Muscle layer of duodenum (tissue), 2 donors: ENCODE results near the gene DENND1A.

ENCODE experiments used
- H3K27ac ChIP-seq: one replicate; pipeline ENCODE4 v1.7.0; 2013; ENCODE audit warnings: mild to moderate bottlenecking, low read length
- H3K27me3 ChIP-seq: one replicate; pipeline ENCODE4 v1.7.0; 2013; ENCODE audit warnings: low read depth, mild to moderate bottlenecking, control low read depth, low read length
- H3K36me3 ChIP-seq, 2 donors: one replicate each; pipeline ENCODE4 v1.7.0; 2013; ENCODE audit warnings: low read length in 2 of 2, control low read depth in 1 of 2, mild to moderate bottlenecking in 1 of 2; ENCODE audit not compliant: insufficient read depth in 2 of 2, control insufficient read depth in 1 of 2
- H3K4me1 ChIP-seq, 2 donors: one replicate each; pipeline ENCODE4 v1.7.0; 2013; ENCODE audit warnings: low read length in 2 of 2, mild to moderate bottlenecking in 2 of 2, control low read depth in 1 of 2, moderate library complexity in 1 of 2; ENCODE audit not compliant: insufficient read depth in 2 of 2, control insufficient read depth in 1 of 2
- H3K4me3 ChIP-seq, 2 donors: one replicate each; pipeline ENCODE4 v1.7.0; 2013; ENCODE audit warnings: low read length in 2 of 2, low read depth in 1 of 2, mild to moderate bottlenecking in 1 of 2
- H3K9me3 ChIP-seq, 2 donors: one replicate each; pipeline ENCODE4 v1.7.0; 2013; ENCODE audit warnings: low read length in 2 of 2, control low read depth in 1 of 2, mild to moderate bottlenecking in 1 of 2; ENCODE audit not compliant: control insufficient read depth in 1 of 2
- donor health status: healthy.

Gene DENND1A

DNA sequence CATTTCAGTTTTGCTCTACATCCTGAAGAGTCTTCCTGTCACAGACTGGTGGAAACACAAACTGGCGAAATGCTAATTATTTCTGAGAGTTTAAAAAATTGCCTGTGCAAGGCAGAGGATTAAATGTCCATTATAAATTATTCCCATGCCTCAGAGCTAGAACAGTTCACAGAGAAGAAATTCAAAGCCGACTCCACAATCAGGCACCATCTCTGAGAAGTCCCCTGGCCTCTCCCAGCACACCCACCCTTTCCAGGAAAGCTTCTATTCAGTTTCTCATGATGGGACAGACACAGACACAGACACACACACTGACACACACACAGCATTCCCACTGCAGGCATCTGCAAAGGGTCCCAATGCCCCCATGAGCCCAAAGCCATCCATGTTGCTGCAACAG is 253.1 kb downstream of the DENND1A start:
- H3K9me3 ChIP-seq, result peaks cover 0 to 6% of the 10 kb centered on the region in 2 donors
- no peak overlapping the region for H3K27ac ChIP-seq
- H3K27me3 ChIP-seq, result no peaks in the 10 kb centered on the region
- H3K4me1 ChIP-seq, result peaks cover 10 to 14% of the 10 kb centered on the region in 2 donors
- H3K4me3 ChIP-seq, result no peak overlapping the region
- peaks cover 0 to 3% of the 10 kb centered on the region in 2 donors for H3K36me3 ChIP-seq

DNA sequence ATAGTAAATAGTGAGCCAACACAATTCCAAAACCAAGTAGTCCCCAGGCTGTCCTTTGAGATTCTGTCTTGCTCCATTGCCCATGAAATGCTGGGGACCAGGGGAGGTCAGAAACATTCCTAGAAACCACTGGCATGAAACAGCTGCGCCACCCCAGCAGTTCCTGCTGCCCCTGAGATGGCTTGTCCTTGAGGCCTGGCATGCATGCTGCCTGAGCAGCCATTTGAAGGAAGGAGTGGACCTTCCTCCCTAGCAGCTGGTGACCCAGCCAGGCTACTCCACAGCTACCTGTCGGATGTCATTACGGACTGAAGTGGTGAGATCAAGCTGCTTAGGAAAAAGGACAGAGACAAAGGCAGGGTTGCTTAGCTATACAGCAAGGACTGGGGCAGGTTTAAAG is 260.6 kb downstream of the DENND1A start:
- Histone ChIP-seq H3K4me1 (no peaks in the 10 kb centered on the region), H3K36me3 (peaks cover 7 to 42% of the 10 kb centered on the region in 2 donors), H3K27ac (no peak overlapping the region), H3K4me3 (no peak overlapping the region), H3K27me3 (no peaks in the 10 kb centered on the region), H3K9me3 (peaks cover 5 to 14% of the 10 kb centered on the region in 2 donors)

DNA sequence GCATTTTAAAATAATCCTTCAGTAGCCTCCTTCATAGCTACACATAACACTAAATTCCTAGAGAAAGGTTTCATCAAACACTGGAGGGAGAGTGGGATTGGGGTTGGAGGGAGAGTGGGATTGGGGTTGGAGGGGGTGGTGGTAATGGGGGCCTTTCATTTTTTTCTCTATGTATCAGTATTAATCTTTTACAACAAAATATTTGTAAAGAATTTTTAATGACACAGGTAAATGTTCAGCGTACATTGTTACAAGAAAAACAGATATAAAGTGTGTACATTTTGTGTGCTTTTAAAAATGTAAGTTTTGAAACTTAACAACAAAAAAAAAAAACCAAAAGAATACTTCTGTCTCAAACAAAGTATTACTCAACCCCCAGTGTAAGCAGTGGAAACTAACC is 266.4 kb downstream of the DENND1A start:
- Histone ChIP-seq H3K4me3 (no peak overlapping the region), H3K36me3 (peaks cover 0 to 50% of the 10 kb centered on the region in 2 donors), H3K4me1 (no peaks in the 10 kb centered on the region), H3K27ac (no peak overlapping the region), H3K27me3 (no peaks in the 10 kb centered on the region), H3K9me3 (peaks cover 8 to 19% of the 10 kb centered on the region in 2 donors)

DNA sequence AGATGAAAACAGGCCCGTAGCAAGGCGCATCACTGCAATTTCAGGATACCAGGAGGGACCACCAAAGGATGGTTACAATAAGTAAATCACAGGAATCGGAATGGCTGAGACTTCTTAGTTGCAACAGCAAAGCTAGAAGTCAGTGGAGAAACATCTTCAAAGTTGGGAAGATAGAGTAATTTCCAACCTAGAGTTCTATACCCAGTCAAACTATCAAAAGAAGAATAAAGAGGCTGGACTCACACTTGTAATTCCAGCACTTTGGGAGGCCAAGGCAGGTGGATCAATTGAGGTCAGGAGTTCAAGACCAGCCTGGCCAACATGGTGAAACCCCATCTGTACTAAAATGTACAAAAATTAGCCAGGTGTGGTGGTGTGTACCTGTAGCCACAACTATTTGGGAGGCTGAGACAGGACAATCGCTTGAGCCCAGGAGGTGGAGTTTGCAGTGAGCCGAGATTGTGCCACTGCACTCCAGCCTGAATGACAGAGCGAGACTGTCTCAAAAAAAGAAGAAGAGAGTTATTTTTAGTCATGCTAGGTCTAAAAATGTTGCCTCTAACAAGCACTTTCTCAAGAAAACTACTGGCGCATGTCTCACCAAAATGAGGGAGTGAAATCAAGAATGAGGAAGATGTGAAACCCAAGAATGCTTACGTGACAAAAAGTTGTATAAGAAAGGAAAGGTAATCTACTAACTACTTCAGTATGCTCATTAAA is 267.7 kb downstream of the DENND1A start:
- H3K9me3 ChIP-seq, result peaks cover 8 to 19% of the 10 kb centered on the region in 2 donors
- no peak overlapping the region for H3K27ac ChIP-seq
- no peaks in the 10 kb centered on the region for H3K27me3 ChIP-seq
- no peak overlapping the region for H3K4me3 ChIP-seq
- no peaks in the 10 kb centered on the region for H3K4me1 ChIP-seq
- peaks cover 0 to 44% of the 10 kb centered on the region in 2 donors for H3K36me3 ChIP-seq

DNA sequence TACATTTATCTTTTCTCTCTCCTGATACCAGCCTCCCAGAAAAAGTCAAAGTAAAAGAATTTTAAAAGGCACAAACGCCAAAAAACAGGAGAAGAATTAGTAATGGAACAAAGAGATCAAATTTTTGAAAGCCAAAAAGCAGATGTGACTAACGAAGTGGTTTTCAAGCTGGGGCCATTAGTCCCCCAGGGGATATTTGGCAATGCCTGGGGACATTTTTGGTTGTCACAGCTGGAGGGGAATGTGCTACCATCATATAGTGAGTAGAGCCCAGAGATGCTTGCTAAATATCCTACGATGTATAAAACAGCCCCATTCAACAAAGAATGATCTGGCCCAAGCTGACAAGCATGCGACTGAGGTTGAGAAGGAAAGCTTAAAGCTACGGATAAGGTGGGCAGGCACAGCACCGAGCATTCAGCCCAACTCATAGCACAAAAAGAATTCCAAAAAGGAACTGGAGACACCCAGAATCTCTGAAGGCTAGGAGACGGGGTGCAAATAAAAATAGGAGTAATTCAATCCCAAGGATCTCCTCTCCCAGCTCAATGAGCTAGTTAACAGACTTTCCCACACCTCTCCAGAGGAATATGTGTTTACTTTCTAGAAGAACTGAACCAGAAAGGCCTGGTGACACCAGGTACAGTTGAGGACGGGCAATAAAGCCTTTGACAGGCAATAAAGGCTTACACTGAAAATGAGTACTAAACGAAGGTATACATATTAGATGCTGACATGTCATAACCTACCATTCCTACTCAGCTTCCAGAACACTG is 269.0 kb downstream of the DENND1A start:
- H3K36me3 ChIP-seq, result peaks cover 0 to 31% of the 10 kb centered on the region in 2 donors
- H3K9me3 ChIP-seq, result peaks cover 8 to 19% of the 10 kb centered on the region in 2 donors
- H3K4me1 ChIP-seq, result no peaks in the 10 kb centered on the region
- H3K27ac ChIP-seq, result no peak overlapping the region
- no peaks in the 10 kb centered on the region for H3K27me3 ChIP-seq
- no peak overlapping the region for H3K4me3 ChIP-seq

DNA sequence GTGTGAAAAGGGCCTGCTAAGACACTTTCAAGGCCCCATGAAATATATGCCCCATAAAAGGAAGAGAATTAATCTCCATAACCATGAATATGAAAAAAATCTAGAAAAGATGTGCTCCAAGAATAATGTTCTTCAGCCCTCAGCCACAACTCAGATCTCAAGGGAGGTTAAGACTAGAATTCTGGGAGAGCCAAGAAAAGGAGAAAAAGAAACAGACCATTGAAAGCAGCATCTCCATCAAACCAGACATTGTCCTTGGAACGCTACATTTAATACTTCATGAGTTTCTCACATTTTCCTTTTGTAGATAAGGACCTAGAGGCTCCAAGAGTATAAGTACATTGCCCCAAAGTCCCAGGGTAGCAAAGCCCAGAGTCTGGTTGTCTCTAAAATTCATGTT is 270.6 kb downstream of the DENND1A start:
- Histone ChIP-seq H3K27me3 (no peaks in the 10 kb centered on the region), H3K4me1 (no peaks in the 10 kb centered on the region), H3K4me3 (no peak overlapping the region), H3K27ac (no peak overlapping the region), H3K36me3 (peaks cover 0 to 20% of the 10 kb centered on the region in 2 donors), H3K9me3 (peaks cover 3 to 10% of the 10 kb centered on the region in 2 donors)

DNA sequence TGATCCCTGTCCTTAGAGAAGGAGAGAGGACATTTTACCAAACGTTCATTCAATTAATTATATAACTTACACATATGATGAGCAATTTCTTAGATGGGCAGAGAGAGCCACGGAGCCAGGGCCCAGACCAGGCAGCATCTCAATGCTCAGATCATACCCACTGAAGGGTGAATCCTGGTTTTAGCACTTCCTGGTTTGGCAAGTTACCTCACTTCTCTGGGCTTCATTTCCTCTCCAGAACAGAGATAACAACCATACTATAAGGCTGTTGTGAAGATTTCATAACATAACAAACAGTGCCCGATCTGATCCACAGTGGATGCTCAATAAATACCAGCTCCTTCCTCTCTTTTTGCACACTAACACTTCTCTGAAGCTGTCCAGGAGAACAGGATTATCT is 271.1 kb downstream of the DENND1A start:
- Histone ChIP-seq H3K36me3 (peaks cover 0 to 18% of the 10 kb centered on the region in 2 donors), H3K9me3 (peaks cover 3 to 8% of the 10 kb centered on the region in 2 donors), H3K27ac (no peak overlapping the region), H3K4me1 (no peaks in the 10 kb centered on the region), H3K4me3 (no peak overlapping the region), H3K27me3 (no peaks in the 10 kb centered on the region)

DNA sequence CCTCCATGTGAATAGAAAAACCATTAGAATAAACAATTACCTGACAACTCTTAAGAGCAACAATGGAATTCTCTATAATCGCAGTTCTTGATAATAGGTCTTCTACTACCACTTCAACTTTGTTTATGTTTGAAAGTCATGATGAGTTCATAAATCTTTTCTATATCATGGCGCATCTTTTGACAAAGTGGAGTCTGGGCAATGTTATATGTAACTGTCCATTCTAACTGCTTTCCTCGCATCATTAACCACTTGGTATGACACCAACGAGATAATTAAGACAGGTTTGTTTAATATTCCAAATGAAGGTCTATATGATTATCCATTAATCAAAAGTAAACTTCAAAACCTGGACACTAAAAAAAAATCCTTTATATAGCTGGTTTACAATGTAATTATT is 272.0 kb downstream of the DENND1A start:
- H3K27me3 ChIP-seq, result no peaks in the 10 kb centered on the region
- no peak overlapping the region for H3K4me3 ChIP-seq
- peaks cover 0 to 14% of the 10 kb centered on the region in 2 donors for H3K36me3 ChIP-seq
- peaks cover 3 to 8% of the 10 kb centered on the region in 2 donors for H3K9me3 ChIP-seq
- no peak overlapping the region for H3K27ac ChIP-seq
- H3K4me1 ChIP-seq, result no peaks in the 10 kb centered on the region

DNA sequence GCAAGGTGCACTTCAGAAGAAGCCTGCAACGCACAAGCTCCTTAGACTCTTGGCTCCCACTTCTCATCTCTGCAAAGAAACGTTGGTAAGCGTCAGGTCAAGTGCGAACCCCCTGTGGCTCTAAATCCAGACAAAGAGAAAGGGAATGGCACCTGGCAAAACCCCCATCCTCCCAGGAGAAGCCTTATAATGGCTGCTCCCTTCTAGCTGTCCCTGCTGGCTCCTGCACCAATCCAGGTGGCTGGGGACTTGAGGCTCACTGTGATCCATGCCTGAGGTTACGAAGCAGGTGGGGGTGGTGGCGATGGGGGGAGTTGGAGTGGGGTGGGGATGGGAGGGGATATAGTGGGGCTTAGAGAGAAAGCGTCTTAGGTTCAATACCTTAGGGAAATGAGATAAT is 272.8 kb downstream of the DENND1A start:
- Histone ChIP-seq H3K27me3 (no peaks in the 10 kb centered on the region), H3K4me3 (no peak overlapping the region), H3K27ac (no peak overlapping the region), H3K36me3 (peaks cover 0 to 7% of the 10 kb centered on the region in 2 donors), H3K9me3 (peaks cover 3% of the 10 kb centered on the region in 2 donors), H3K4me1 (no peaks in the 10 kb centered on the region)

DNA sequence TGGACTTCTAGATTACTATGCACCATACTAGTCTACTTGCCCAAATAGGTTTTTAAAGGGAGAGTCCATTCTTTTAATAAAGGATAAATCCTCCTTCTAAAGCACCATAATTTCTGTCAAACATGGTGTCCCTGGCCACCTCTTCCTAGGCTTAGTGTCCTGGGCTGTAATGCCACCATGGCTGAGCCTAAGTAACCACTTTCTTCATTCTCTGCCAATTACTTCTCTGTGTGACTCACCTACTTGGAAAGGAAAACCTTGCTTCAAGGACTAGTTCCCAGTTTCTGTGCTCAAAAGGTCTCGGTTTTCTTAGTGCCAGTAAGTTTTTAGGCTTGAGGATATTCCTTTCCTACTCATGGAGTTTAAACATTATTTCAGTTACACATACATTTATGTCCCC is 273.4 kb downstream of the DENND1A start:
- H3K36me3 ChIP-seq, result peaks cover 0 to 2% of the 10 kb centered on the region in 2 donors
- H3K9me3 ChIP-seq, result no peaks in the 10 kb centered on the region
- H3K4me1 ChIP-seq, result no peaks in the 10 kb centered on the region
- H3K27ac ChIP-seq, result no peak overlapping the region
- H3K27me3 ChIP-seq, result no peaks in the 10 kb centered on the region
- H3K4me3 ChIP-seq, result no peak overlapping the region

DNA sequence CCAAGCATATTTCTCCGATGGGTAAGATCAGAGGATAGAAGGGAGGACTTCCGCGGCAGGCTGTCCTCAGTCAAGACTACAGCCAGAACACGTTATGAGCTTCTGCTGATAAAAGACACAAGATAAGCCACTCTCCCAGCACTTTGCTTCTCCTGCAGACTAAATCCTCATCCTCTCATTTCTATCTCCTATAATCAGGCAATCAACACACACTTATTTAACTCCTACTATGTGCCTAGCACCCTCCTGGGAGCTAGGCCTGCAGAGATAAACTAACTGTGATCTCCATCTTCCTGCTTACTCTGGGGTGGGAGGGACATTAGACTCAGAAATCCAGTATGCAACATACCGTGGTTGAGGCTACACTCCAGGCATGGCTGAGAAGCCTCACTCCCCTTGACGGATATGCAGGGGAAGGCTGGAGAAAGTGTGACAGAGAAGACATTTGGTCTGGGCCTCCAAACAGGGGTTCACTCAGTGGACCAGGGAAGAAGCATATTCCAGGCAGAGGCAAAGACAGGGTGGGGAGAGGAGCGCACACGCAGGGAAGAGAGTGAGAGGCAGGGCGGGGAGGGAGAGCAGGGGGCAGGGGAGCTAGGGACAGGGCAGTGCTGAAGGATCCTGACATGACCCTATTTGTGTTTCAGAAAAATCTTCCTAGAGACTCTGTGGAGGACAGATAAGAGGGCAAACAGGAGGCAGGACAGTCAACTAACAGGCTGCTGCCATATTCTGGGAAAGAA is 274.1 kb downstream of the DENND1A start:
- Histone ChIP-seq H3K9me3 (no peaks in the 10 kb centered on the region), H3K36me3 (peaks cover 3 to 5% of the 10 kb centered on the region in 2 donors), H3K4me3 (no peak overlapping the region), H3K27ac (no peak overlapping the region), H3K27me3 (no peaks in the 10 kb centered on the region), H3K4me1 (no peaks in the 10 kb centered on the region)
